H1 (cell line): Measurements from ENCODE around the gene PTGIS. TPM values are rescaled to one million over a fixed set of nuclear protein-coding genes. Genes with fewer than 3 reads are reported as not detected.

Experiments used
- BACH1 ChIP-seq: IDR thresholded peaks from 2 replicates; pipeline ENCODE4 v1.6.1; 2012; ENCODE audit warnings: low read length, improper control_type of control experiment
- CBX8 ChIP-seq: fragments of 300-800, 300-1000 bp; sonication (generic); IDR thresholded peaks from 2 replicates; pipeline ENCODE4 v1.7.1; 2016; ENCODE audit warnings: low read depth, low read length, borderline replicate concordance
- KDM1A ChIP-seq: fragments of 200-600, 300-600 bp; sonication (generic); IDR thresholded peaks from 2 replicates; pipeline ENCODE4 v1.7.1; 2016; ENCODE audit warnings: mild to moderate bottlenecking, low read length, borderline replicate concordance
- MAX ChIP-seq: IDR thresholded peaks from 2 replicates; pipeline ENCODE4 v1.6.1; 2012; ENCODE audit warnings: inconsistent platforms
- NANOG ChIP-seq: IDR thresholded peaks from 2 replicates; pipeline ENCODE4 v1.6.1; 2011; ENCODE audit warnings: low read length, low read depth, mild to moderate bottlenecking, inconsistent platforms; ENCODE audit not compliant: insufficient read depth, poor library complexity, severe bottlenecking
- RBBP5 ChIP-seq: IDR thresholded peaks from 2 replicates; pipeline ENCODE4 v1.7.1; 2012; ENCODE audit warnings: low read depth, mild to moderate bottlenecking, inconsistent platforms, low read length, moderate library complexity, borderline replicate concordance
- SIN3A ChIP-seq, 2 experiments: IDR thresholded peaks in 1 of 2; conservative IDR thresholded peaks in 1 of 2; 2 replicates each; pipeline ENCODE4 v1.6.1; 2011 to 2012; ENCODE audit warnings: low read length in 2 of 2, improper control_type of control experiment in 1 of 2, low read depth in 1 of 2, mild to moderate bottlenecking in 1 of 2
- SP1 ChIP-seq: IDR thresholded peaks from 2 replicates; pipeline ENCODE4 v1.6.1; 2011; ENCODE audit warnings: low read depth, low read length
- YY1 ChIP-seq: IDR thresholded peaks from 2 replicates; pipeline ENCODE4 v1.6.1; 2011; ENCODE audit warnings: low read depth, mild to moderate bottlenecking, low read length
- polyA plus RNA-seq, 7 experiments: library from polyadenylated mRNA; depleted of rRNA in 3 of 7; stranded (reverse) in 5 of 7; unstranded in 2 of 7; fragments of >200 nt in 5 of 7; fragments of 200-250 nt in 2 of 7; gene quantifications; 1 replicate in 5 of 7; 2 replicates in 1 of 7; 4 replicates in 1 of 7; pipeline versions ENCODE4 v1.2.1 to v1.2.3, GENCODE V29; 2011 to 2013; ENCODE audit warnings: missing spikeins in 2 of 7, mixed read lengths in 2 of 7
- total RNA-seq: library from RNA; stranded (reverse); fragmentation: NEBNext Ultra II Directional; extraction: Animal tissue kit (Norgen Biotek cat#: 25700); gene quantifications from 2 replicates; pipeline ENCODE4 v1.2.1, GENCODE V29; 2021

Gene PTGIS
- total and polyA plus RNA-seq, 2 of the 8 experiments (the other 6 are each of a cell fraction or from before 2014, with no cell fraction given) = 29.9 to 35.5 TPM

- TF ChIP-seq MAX (no peak), CBX8 (no peak), YY1 (no peak), KDM1A (no peak), RBBP5 (no peak), SIN3A (conservative IDR thresholded peaks at IDR 0.05 in 1 of 2, IDR thresholded peaks at IDR 0.05 in 1 of 2; ENCODE audit: low read depth in 1 of 2, low read length in 2 of 2) (no peak), BACH1 (no peak), NANOG (no peak), SP1 (no peak)
Measured at GRCh38 chr20:49595346-49595745, 27.4 kb upstream of the PTGIS start (continued).
